Left renal pelvis (tissue), 4 donors: ENCODE measurements around the gene RBP3. TPM values are rescaled to one million over a fixed set of nuclear protein-coding genes. Genes with fewer than 3 reads are reported as not detected.

Experiments
- DNase-seq, 4 donors: peaks; one replicate each; pipeline ENCODE4 v3.0.0-alpha.2; 2013; ENCODE audit warnings: low read depth in 4 of 4, low spot score in 3 of 4
- polyA plus RNA-seq, 4 donors: library from polyadenylated mRNA; unstranded; fragments of 120-200 nt; gene quantifications; one replicate each; pipeline ENCODE4 v1.2.1, GENCODE V29; 2013; ENCODE audit not compliant: insufficient read length in 4 of 4

RBP3 gene
- polyA plus RNA-seq, 4 donors = 0.04 to 0.11 (median 0.08) TPM

- DNase-seq = no peak
These were observed 13.5 kb upstream of the RBP3 start for GRCh38 chr10:47334466-47335295.

- DNase-seq = no peak
These were observed 12.3 kb upstream of the RBP3 start for GRCh38 chr10:47335906-47336305.

- DNase-seq = no peak
These were observed 11.6 kb upstream of the RBP3 start for GRCh38 chr10:47336387-47337134.

- no peak for DNase-seq
These were observed 10.9 kb upstream of the RBP3 start for GRCh38 chr10:47337310-47337709.

GRCh38 chr10:47339186-47339735 is 8.9 kb upstream of the RBP3 start:
- no peak for DNase-seq

- DNase-seq = no peak
These were observed 8.2 kb upstream of the RBP3 start for GRCh38 chr10:47339759-47340607.

GRCh38 chr10:47340608-47341170 is 7.5 kb upstream of the RBP3 start:
- DNase-seq = peak; percentile 14 to 22 (median 20)

GRCh38 chr10:47344996-47345870 is 2.9 kb upstream of the RBP3 start:
- no peak for DNase-seq

- no peak for DNase-seq
These were observed 1.4 kb upstream of the RBP3 start for GRCh38 chr10:47346581-47347302.

GRCh38 chr10:47347303-47347675 is 874 bp upstream of the RBP3 start:
- DNase-seq = no peak

GRCh38 chr10:47348661-47349470 is 703 bp downstream of the RBP3 start:
- DNase-seq = no peak

- no peak for DNase-seq
These were observed 1.4 kb downstream of the RBP3 start for GRCh38 chr10:47349516-47349915.

- no peak for DNase-seq
These were observed 1.8 kb downstream of the RBP3 start for GRCh38 chr10:47349941-47350371.

GRCh38 chr10:47350671-47351640 is 2.8 kb downstream of the RBP3 start:
- no peak for DNase-seq

GRCh38 chr10:47351899-47352815 is 4.0 kb downstream of the RBP3 start:
- DNase-seq = no peak

GRCh38 chr10:47353351-47353750 is 5.2 kb downstream of the RBP3 start:
- DNase-seq = no peak
